ENCODE results near the gene PCDHGB7. TPM values are rescaled to one million over a fixed set of nuclear protein-coding genes. Genes with fewer than 3 reads are reported as not detected.
"Not testable (repeated sequence)": the region's sequence is repeated elsewhere in the genome, so short reads cannot be mapped to it uniquely, and the experiment has no call there.

The PCDHGB7 gene
- total and polyA plus RNA-seq, 2 experiments from 2014 or later, result 13.2 to 14.2 TPM

DNA sequence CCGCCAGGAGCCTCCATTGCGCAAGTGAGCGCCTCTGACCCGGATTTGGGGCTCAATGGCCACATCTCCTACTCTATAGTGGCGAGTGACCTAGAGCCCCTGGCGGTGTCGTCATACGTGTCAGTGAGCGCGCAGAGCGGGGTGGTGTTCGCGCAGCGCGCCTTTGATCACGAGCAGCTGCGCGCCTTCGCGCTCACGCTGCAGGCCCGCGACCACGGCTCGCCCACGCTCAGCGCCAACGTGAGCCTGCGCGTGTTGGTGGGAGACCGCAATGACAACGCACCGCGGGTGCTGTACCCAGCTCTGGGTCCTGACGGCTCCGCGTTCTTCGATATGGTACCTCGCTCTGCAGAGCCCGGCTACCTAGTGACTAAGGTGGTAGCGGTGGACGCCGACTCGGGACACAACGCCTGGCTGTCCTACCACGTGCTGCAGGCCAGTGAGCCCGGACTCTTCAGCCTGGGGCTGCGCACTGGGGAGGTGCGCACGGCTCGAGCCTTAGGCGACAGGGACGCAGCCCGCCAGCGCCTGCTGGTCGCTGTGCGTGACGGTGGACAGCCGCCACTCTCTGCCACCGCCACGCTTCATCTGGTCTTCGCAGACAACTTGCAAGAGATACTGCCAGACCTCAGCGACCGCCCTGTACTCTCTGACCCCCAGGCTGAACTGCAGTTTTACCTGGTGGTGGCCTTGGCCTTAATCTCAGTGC lies 7.7 kb upstream of the PCDHGB7 start:
- WGBS, 2 experiments (ENCODE audit: low coverage in 1 of 2, low lambda C conversion rate in 2 of 2, missing lambda C conversion rate in 2 of 2), result 28 to 30% methylated on average over 56 to 59 of the region's 64 CpGs
- H3K27ac ChIP-seq, result no peak overlapping the region
- H3K4me2 ChIP-seq (ENCODE audit: unreplicated experiment), result no peak overlapping the region
- H3K36me3 ChIP-seq (ENCODE audit: low read depth), result no peaks in the 10 kb centered on the region
- H3K4me3 ChIP-seq, result no peak overlapping the region
- peaks cover 5% of the 10 kb centered on the region; the same call in 1 of the 2 replicates for H3F3A ChIP-seq (ENCODE audit: insufficient read depth)
- H3K9me3 ChIP-seq (ENCODE audit: low read depth), result no peaks in the 10 kb centered on the region
- H3K79me2 ChIP-seq (ENCODE audit: insufficient read depth), result peaks cover 6% of the 10 kb centered on the region; the same call in 1 of the 2 replicates
- no peak overlapping the region for H2AFZ ChIP-seq
- H4K20me1 ChIP-seq (ENCODE audit: insufficient read depth), result no peaks in the 10 kb centered on the region
- TF ChIP-seq EZH2phosphoT487 (IDR thresholded peaks at IDR 0.05; ENCODE audit: insufficient read depth, low read depth) (no peak), EZH2 (IDR thresholded peaks at IDR 0.05; ENCODE audit: insufficient read depth, poor library complexity, severe bottlenecking) (no peak)
- no peak for DNase-seq
- H3K27me3 ChIP-seq (replicated peaks; ENCODE audit: insufficient read depth), result no peaks in the 10 kb centered on the region
- in situ Hi-C loops (cut with MboI), result no loop called here
- no peaks in the 10 kb centered on the region for H3K9me2 ChIP-seq (ENCODE audit: insufficient read depth)
- no peaks in the 10 kb centered on the region; the same call in 1 of the 2 replicates for H3K4me1 ChIP-seq (ENCODE audit: insufficient read depth)
- no peak overlapping the region for H3K9ac ChIP-seq

GRCh38 chr5:141411575-141411974 lies 5.9 kb upstream of the PCDHGB7 start:
- Histone ChIP-seq H3K4me3 (no peak overlapping the region), H3K9me3 (ENCODE audit: low read depth) (no peaks in the 10 kb centered on the region), H3K9me2 (ENCODE audit: insufficient read depth) (no peaks in the 10 kb centered on the region), H3K36me3 (ENCODE audit: low read depth) (no peaks in the 10 kb centered on the region), H4K20me1 (ENCODE audit: insufficient read depth) (no peaks in the 10 kb centered on the region), H3K79me2 (ENCODE audit: insufficient read depth) (peaks cover 6% of the 10 kb centered on the region; the same call in 1 of the 2 replicates), H3K27me3 (replicated peaks; ENCODE audit: insufficient read depth) (no peaks in the 10 kb centered on the region), H3K4me1 (ENCODE audit: insufficient read depth) (no peaks in the 10 kb centered on the region; the same call in 1 of the 2 replicates), H3K27ac (no peak overlapping the region), H3F3A (ENCODE audit: insufficient read depth) (peaks cover 5% of the 10 kb centered on the region; the same call in 1 of the 2 replicates), H2AFZ (no peak overlapping the region), H3K4me2 (ENCODE audit: unreplicated experiment) (no peak overlapping the region), H3K9ac (no peak overlapping the region)
- 52 to 60% methylated on average over 3 of the region's 3 CpGs for WGBS, 2 experiments (ENCODE audit: low coverage in 1 of 2, low lambda C conversion rate in 2 of 2, missing lambda C conversion rate in 2 of 2)
- TF ChIP-seq EZH2phosphoT487 (IDR thresholded peaks at IDR 0.05; ENCODE audit: insufficient read depth, low read depth), result no peak
- TF ChIP-seq EZH2 (IDR thresholded peaks at IDR 0.05; ENCODE audit: insufficient read depth, poor library complexity, severe bottlenecking), result no peak
- no peak for DNase-seq
- in situ Hi-C loops (cut with MboI), result no loop called here

DNA sequence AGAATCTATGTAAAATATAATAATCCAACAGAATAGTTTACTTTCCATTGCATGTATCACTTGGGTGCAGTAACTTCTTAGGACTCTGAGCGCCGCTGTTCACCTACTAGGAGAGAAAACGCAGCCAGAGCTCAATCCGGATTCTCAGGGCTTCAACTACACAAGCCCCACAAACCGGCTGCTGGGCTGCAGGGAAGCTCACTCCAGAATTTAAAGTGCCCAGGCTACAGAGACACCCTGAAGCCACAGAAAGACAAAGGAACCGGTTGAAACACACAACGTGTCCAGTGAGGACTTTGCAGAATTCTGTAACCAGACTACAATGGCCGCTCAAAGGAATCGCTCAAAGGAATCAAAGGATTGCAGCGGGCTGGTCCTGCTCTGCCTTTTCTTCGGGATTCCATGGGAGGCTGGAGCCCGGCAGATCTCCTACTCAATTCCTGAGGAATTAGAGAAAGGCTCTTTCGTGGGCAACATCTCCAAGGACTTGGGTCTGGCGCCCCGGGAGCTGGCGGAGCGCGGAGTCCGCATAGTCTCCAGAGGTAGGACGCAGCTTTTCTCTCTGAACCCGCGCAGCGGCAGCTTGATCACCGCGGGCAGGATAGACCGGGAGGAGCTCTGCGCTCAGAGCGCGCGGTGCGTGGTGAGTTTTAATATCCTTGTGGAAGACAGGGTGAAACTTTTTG lies 4.5 kb upstream of the PCDHGB7 start, which contains the start of gene PCDHGA10:
TSS of gene PCDHGA10 (plus strand) at position 134 of the 686 bp plus-strand sequence. CDS start at position 323, 189 bp downstream.
- Histone ChIP-seq H2AFZ (peak within 1 kb of the TSS; percentile 87), H3K9me3 (ENCODE audit: low read depth) (no peaks in the 10 kb centered on the region), H3K27me3 (replicated peaks; ENCODE audit: insufficient read depth) (no peaks in the 10 kb centered on the region), H3K4me2 (ENCODE audit: unreplicated experiment) (peak within 1 kb of the TSS; percentile 66), H3K9ac (peak within 1 kb of the TSS; percentile 35), H3K9me2 (ENCODE audit: insufficient read depth) (no peaks in the 10 kb centered on the region), H3F3A (ENCODE audit: insufficient read depth) (peaks cover 2% of the 10 kb centered on the region), H3K4me1 (ENCODE audit: insufficient read depth) (peaks cover 5% of the 10 kb centered on the region; the same call in 1 of the 2 replicates), H3K27ac (no peak within 1 kb of the TSS), H4K20me1 (ENCODE audit: insufficient read depth) (no peaks in the 10 kb centered on the region), H3K36me3 (ENCODE audit: low read depth) (no peaks in the 10 kb centered on the region), H3K79me2 (ENCODE audit: insufficient read depth) (peaks cover 6% of the 10 kb centered on the region; the same call in 1 of the 2 replicates), H3K4me3 (peak within 1 kb of the TSS; percentile 70)
- DNase-seq, result peak; percentile 94
- in situ Hi-C loops (cut with MboI), result no loop called here
- no peak for TF ChIP-seq EZH2 (IDR thresholded peaks at IDR 0.05; ENCODE audit: insufficient read depth, poor library complexity, severe bottlenecking)
- no peak for TF ChIP-seq EZH2phosphoT487 (IDR thresholded peaks at IDR 0.05; ENCODE audit: insufficient read depth, low read depth)
- WGBS, 2 experiments (ENCODE audit: low coverage in 1 of 2, low lambda C conversion rate in 2 of 2, missing lambda C conversion rate in 2 of 2), result 25 to 35% methylated on average over 31 of the region's 31 CpGs

- Histone ChIP-seq H3K4me1 (ENCODE audit: insufficient read depth) (peaks cover 5% of the 10 kb centered on the region; the same call in 1 of the 2 replicates), H3K9me3 (ENCODE audit: low read depth) (no peaks in the 10 kb centered on the region), H3K4me2 (ENCODE audit: unreplicated experiment) (peak overlapping the region; percentile 66), H3K27ac (no peak overlapping the region), H4K20me1 (ENCODE audit: insufficient read depth) (no peaks in the 10 kb centered on the region), H3F3A (ENCODE audit: insufficient read depth) (peaks cover 8% of the 10 kb centered on the region), H3K36me3 (ENCODE audit: low read depth) (no peaks in the 10 kb centered on the region), H3K4me3 (peak overlapping the region; percentile 70), H3K79me2 (ENCODE audit: insufficient read depth) (peaks cover 10% of the 10 kb centered on the region), H3K9ac (peak overlapping the region; percentile 35), H3K9me2 (ENCODE audit: insufficient read depth) (no peaks in the 10 kb centered on the region), H2AFZ (peak overlapping the region; percentile 87), H3K27me3 (replicated peaks; ENCODE audit: insufficient read depth) (no peaks in the 10 kb centered on the region)
- in situ Hi-C loops (cut with MboI), result no loop called here
- no peak for DNase-seq
- no peak for TF ChIP-seq EZH2 (IDR thresholded peaks at IDR 0.05; ENCODE audit: insufficient read depth, poor library complexity, severe bottlenecking)
- TF ChIP-seq EZH2phosphoT487 (IDR thresholded peaks at IDR 0.05; ENCODE audit: insufficient read depth, low read depth), result no peak
- 27% methylated on average over 25 of the region's 25 CpGs for WGBS, 2 experiments (ENCODE audit: low coverage in 1 of 2, low lambda C conversion rate in 2 of 2, missing lambda C conversion rate in 2 of 2)
Observed at GRCh38 chr5:141413540-141414069, 3.9 kb upstream of the PCDHGB7 start.

DNA sequence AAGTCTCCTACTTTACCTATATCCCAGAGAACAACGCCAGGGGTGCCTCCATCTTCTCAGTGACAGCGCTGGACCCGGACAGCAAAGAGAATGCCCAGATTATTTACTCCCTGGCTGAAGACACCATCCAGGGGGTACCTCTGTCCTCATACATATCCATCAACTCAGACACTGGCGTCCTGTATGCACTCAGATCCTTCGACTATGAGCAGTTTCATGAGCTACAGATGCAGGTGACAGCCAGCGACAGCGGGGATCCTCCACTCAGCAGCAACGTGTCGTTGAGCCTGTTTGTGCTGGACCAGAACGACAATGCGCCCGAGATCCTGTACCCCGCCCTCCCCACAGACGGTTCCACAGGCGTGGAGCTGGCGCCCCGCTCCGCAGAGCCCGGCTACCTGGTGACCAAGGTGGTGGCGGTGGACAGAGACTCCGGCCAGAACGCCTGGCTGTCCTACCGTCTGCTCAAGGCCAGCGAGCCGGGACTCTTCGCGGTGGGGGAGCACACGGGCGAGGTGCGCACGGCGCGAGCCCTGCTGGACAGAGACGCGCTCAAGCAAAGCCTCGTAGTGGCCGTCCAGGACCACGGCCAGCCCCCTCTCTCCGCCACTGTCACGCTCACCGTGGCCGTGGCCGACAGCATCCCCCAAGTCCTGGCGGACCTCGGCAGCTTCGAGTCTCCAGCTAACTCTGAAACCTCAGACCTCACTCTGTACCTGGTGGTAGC lies 2.8 kb upstream of the PCDHGB7 start:
- H3K27ac ChIP-seq; H4K20me1 ChIP-seq (ENCODE audit: insufficient read depth); DNase-seq; H3K4me1 ChIP-seq (ENCODE audit: insufficient read depth); H3K36me3 ChIP-seq (ENCODE audit: low read depth); H3K9ac ChIP-seq; H2AFZ ChIP-seq; H3K27me3 ChIP-seq (replicated peaks; ENCODE audit: insufficient read depth); H3K4me2 ChIP-seq (ENCODE audit: unreplicated experiment); H3K9me3 ChIP-seq (ENCODE audit: low read depth); H3K4me3 ChIP-seq; H3K9me2 ChIP-seq (ENCODE audit: insufficient read depth): not testable (repeated sequence)
- Histone ChIP-seq H3K79me2 (ENCODE audit: insufficient read depth) (peaks cover 16% of the 10 kb centered on the region), H3F3A (ENCODE audit: insufficient read depth) (peaks cover 11% of the 10 kb centered on the region)
- WGBS, 2 experiments (ENCODE audit: low coverage in 1 of 2, low lambda C conversion rate in 2 of 2, missing lambda C conversion rate in 2 of 2), result 51 to 54% methylated on average over 33 to 36 of the region's 46 CpGs
- in situ Hi-C loops (cut with MboI), result loop anchor here (5.0 kb wide), 1 partner anchor 148 kb away; no protein-coding TSS in a partner anchor

DNA sequence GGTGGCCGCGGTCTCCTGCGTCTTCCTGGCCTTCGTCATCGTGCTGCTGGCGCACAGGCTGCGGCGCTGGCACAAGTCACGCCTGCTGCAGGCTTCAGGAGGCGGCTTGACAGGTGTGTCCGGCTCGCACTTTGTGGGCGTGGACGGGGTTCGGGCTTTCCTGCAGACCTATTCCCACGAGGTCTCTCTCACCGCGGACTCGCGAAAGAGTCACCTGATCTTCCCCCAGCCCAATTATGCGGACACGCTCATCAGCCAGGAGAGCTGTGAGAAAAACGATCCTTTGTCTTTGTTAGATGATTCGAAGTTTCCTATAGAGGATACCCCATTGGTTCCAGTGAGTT lies 2.2 kb upstream of the PCDHGB7 start:
- 57 to 58% methylated on average over 24 of the region's 24 CpGs for WGBS, 2 experiments (ENCODE audit: low coverage in 1 of 2, low lambda C conversion rate in 2 of 2, missing lambda C conversion rate in 2 of 2)
- H3K4me2 ChIP-seq (ENCODE audit: unreplicated experiment); H3K4me1 ChIP-seq (ENCODE audit: insufficient read depth); H2AFZ ChIP-seq; H3K27me3 ChIP-seq (replicated peaks; ENCODE audit: insufficient read depth); H3K27ac ChIP-seq; H3K9me3 ChIP-seq (ENCODE audit: low read depth); H3K9me2 ChIP-seq (ENCODE audit: insufficient read depth); H3K9ac ChIP-seq; DNase-seq; H3K36me3 ChIP-seq (ENCODE audit: low read depth); H3K4me3 ChIP-seq; H4K20me1 ChIP-seq (ENCODE audit: insufficient read depth): not testable (repeated sequence)
- Histone ChIP-seq H3F3A (ENCODE audit: insufficient read depth) (peaks cover 12% of the 10 kb centered on the region), H3K79me2 (ENCODE audit: insufficient read depth) (peaks cover 16% of the 10 kb centered on the region)
- in situ Hi-C loops (cut with MboI), result loop anchor here (5.0 kb wide), 1 partner anchor 147 kb away; no protein-coding TSS in a partner anchor
